Measurements from ENCODE around the gene HAGH. TPM values are rescaled to one million over a fixed set of nuclear protein-coding genes. Genes with fewer than 3 reads are reported as not detected.

Gene HAGH
- total RNA-seq, 2 experiments from 2014 or later = 26.9 to 29.9 TPM

- CTCF ChIA-PET (ENCODE audit: unreplicated experiment) = no interaction called here
These were observed 55.3 kb downstream of the HAGH start, which contains the start of gene NME3 for GRCh38 chr16:1771188-1771863. Gene NME3, minus strand, starts transcription at chr16:1771543. Its CDS starts 9 bp downstream, at chr16:1771534.

GRCh38 chr16:1770328-1771187 is 56.1 kb downstream of the HAGH start:
- peaks cover 66% of the 10 kb centered on the region for H3K36me3 ChIP-seq (ENCODE audit: insufficient read depth, low read length)
- intact Hi-C loops (cut with micrococcal nuclease; ENCODE audit: unreplicated experiment) = loop anchor here (5.0 kb wide), 1 partner anchor 158 kb away; the partner anchor contains the start of genes CRAMP1 and IFT140
- BruUV-seq (replicated peaks) = no TSS peak
- H3K9me2 ChIP-seq (ENCODE audit: insufficient read depth, low read length) = no peaks in the 10 kb centered on the region
- ChIA-PET POLR2A (no interaction called here), CTCF (ENCODE audit: unreplicated experiment) (no interaction called here)
- H3K27ac ChIP-seq (ENCODE audit: low read depth, low read length, poor library complexity, severe bottlenecking) = peak overlapping the region; percentile 89
- H3K4me3 ChIP-seq (ENCODE audit: low read depth, low read length, poor library complexity, severe bottlenecking) = peak overlapping the region; percentile 98
- H4K20me1 ChIP-seq (ENCODE audit: insufficient read depth, low read length) = no peaks in the 10 kb centered on the region
- no peaks in the 10 kb centered on the region for H3K9me3 ChIP-seq (ENCODE audit: low read length)
- H2AFZ ChIP-seq (ENCODE audit: low read length) = no peak overlapping the region
- peak; percentile 18 for DNase-seq (ENCODE audit: low spot score)
- peaks cover 23% of the 10 kb centered on the region for H3K4me1 ChIP-seq (ENCODE audit: insufficient read depth, low read length, poor library complexity, severe bottlenecking)
- TF ChIP-seq EZH2phosphoT487 (IDR thresholded peaks at IDR 0.05; ENCODE audit: borderline replicate concordance, low read depth, low read length) = no peak
- TF ChIP-seq, protein P1, sequence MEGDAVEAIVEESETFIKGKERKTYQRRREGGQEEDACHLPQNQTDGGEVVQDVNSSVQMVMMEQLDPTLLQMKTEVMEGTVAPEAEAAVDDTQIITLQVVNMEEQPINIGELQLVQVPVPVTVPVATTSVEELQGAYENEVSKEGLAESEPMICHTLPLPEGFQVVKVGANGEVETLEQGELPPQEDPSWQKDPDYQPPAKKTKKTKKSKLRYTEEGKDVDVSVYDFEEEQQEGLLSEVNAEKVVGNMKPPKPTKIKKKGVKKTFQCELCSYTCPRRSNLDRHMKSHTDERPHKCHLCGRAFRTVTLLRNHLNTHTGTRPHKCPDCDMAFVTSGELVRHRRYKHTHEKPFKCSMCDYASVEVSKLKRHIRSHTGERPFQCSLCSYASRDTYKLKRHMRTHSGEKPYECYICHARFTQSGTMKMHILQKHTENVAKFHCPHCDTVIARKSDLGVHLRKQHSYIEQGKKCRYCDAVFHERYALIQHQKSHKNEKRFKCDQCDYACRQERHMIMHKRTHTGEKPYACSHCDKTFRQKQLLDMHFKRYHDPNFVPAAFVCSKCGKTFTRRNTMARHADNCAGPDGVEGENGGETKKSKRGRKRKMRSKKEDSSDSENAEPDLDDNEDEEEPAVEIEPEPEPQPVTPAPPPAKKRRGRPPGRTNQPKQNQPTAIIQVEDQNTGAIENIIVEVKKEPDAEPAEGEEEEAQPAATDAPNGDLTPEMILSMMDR (conservative IDR thresholded peaks at IDR 0.05; ENCODE audit: low read length) = no peak
- peak overlapping the region; percentile 100 for H3K4me2 ChIP-seq (ENCODE audit: low read length)
- H3K79me2 ChIP-seq (ENCODE audit: insufficient read depth, low read depth, low read length) = peaks cover 26% of the 10 kb centered on the region; the same call in 1 of the 2 replicates

More at GRCh38 chr16:1771188-1771863, 55.3 kb downstream of the HAGH start, which contains the start of gene NME3:
- POLR2A ChIA-PET = interaction anchor here (0.6 to 1.9 kb wide), 2 partner anchors 11 to 55 kb away, joined by 3 to 9 read pairs; partner anchors contain the start of genes NUBP2 and SPSB3
- H3K79me2 ChIP-seq (ENCODE audit: insufficient read depth, low read depth, low read length) = peaks cover 26% of the 10 kb centered on the region; the same call in 1 of the 2 replicates
- no peaks in the 10 kb centered on the region for H3K9me2 ChIP-seq (ENCODE audit: insufficient read depth, low read length)
- peak within 1 kb of the TSS; percentile 100 for H3K4me2 ChIP-seq (ENCODE audit: low read length)
- no peaks in the 10 kb centered on the region for H3K9me3 ChIP-seq (ENCODE audit: low read length)
- peak within 1 kb of the TSS; percentile 89 for H3K27ac ChIP-seq (ENCODE audit: low read depth, low read length, poor library complexity, severe bottlenecking)
- H2AFZ ChIP-seq (ENCODE audit: low read length) = peak within 1 kb of the TSS; percentile 40; the same call in 1 of the 2 replicates
- peak within 1 kb of the TSS; percentile 98 for H3K4me3 ChIP-seq (ENCODE audit: low read depth, low read length, poor library complexity, severe bottlenecking)
- peaks cover 23% of the 10 kb centered on the region for H3K4me1 ChIP-seq (ENCODE audit: insufficient read depth, low read length, poor library complexity, severe bottlenecking)
- no peaks in the 10 kb centered on the region for H4K20me1 ChIP-seq (ENCODE audit: insufficient read depth, low read length)
- DNase-seq (ENCODE audit: low spot score) = peak; percentile 77
- TF ChIP-seq, protein P1 (conservative IDR thresholded peaks at IDR 0.05; ENCODE audit: low read length) = no peak
- no peak for TF ChIP-seq EZH2phosphoT487 (IDR thresholded peaks at IDR 0.05; ENCODE audit: borderline replicate concordance, low read depth, low read length)
- intact Hi-C loops (cut with micrococcal nuclease; ENCODE audit: unreplicated experiment) = loop anchor here (5.0 kb wide), 1 partner anchor 159 kb away; the partner anchor contains the start of genes CRAMP1 and IFT140
- H3K36me3 ChIP-seq (ENCODE audit: insufficient read depth, low read length) = peaks cover 66% of the 10 kb centered on the region
- BruUV-seq (replicated peaks) = no TSS peak

All from OCI-LY7 (cell line).